ENCODE results near the gene TLR4. TPM values are rescaled to one million over a fixed set of nuclear protein-coding genes. Genes with fewer than 3 reads are reported as not detected.

TLR4 gene
- total and polyA plus RNA-seq, 2 of the 4 experiments (the other 2 are of a cell fraction): under 0.01 TPM; not detected in 1

DNA sequence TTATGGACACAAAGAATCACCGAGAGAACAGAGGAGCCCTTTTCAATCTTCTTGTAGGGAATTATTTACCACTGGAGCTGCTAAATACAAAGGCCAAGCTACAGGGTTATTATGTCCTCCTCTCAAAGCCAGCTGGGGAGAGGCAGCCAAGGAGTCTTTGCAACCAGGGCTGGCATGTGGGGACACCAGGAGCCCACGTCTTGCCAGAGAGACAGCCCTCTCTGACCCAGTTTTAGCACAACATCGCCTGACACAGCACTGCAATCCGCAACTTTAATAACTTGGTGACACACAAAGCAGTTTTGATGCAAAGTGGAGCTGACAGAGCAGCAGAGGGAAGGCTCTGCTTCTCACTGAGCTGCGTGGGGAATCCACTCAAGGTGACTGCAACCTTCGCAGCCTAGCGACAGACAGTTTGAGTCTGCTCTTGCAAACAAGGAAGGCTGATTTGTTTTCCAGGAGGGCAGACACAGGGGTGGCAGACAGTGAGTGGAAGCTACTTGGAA is 33.6 kb downstream of the TLR4 start:
- peaks cover 15% of the 10 kb centered on the region for H3K9me3 ChIP-seq (ENCODE audit: control insufficient read depth, insufficient read depth, low read length)
- H3K4ac ChIP-seq (ENCODE audit: low read depth, low read length): no peak overlapping the region
- no peak overlapping the region for H3K9ac ChIP-seq (ENCODE audit: low read depth, low read length)
- no peak overlapping the region for H3K14ac ChIP-seq (replicated peaks; ENCODE audit: low read depth, low read length)
- no peaks in the 10 kb centered on the region for H3K27me3 ChIP-seq (ENCODE audit: control insufficient read depth, insufficient read depth, low read length)
- no peak overlapping the region for H3K23ac ChIP-seq (ENCODE audit: low read depth, low read length)
- H4K8ac ChIP-seq (ENCODE audit: low read depth in 2 of 2, low read length in 2 of 2): no peak overlapping the region
- ATAC-seq (ENCODE audit: low read depth) (no peak), DNase-seq (no peak)
- H2BK15ac ChIP-seq (ENCODE audit: low read depth, low read length): no peak overlapping the region
- dilution Hi-C loops (cut with HindIII; ENCODE audit: low sequenced_read_pairs, unreplicated experiment) (no loop called here), intact Hi-C loops (cut with micrococcal nuclease) (loop anchor here (5.0 kb wide), 1 partner anchor 330 kb away; no protein-coding TSS in a partner anchor), in situ Hi-C loops (cut with MboI; ENCODE audit: low sequenced_read_pairs) (no loop called here)
- TF ChIP-seq MAZ (IDR thresholded peaks at IDR 0.05; ENCODE audit: borderline replicate concordance, low read depth, low read length): no peak
- TF ChIP-seq RCOR1 (IDR thresholded peaks at IDR 0.05; ENCODE audit: insufficient replicate concordance, low read length): no peak
- no peak for TF ChIP-seq POLR2A (IDR thresholded peaks at IDR 0.05; ENCODE audit: low read depth, low read length)
- TF ChIP-seq, protein P1, sequence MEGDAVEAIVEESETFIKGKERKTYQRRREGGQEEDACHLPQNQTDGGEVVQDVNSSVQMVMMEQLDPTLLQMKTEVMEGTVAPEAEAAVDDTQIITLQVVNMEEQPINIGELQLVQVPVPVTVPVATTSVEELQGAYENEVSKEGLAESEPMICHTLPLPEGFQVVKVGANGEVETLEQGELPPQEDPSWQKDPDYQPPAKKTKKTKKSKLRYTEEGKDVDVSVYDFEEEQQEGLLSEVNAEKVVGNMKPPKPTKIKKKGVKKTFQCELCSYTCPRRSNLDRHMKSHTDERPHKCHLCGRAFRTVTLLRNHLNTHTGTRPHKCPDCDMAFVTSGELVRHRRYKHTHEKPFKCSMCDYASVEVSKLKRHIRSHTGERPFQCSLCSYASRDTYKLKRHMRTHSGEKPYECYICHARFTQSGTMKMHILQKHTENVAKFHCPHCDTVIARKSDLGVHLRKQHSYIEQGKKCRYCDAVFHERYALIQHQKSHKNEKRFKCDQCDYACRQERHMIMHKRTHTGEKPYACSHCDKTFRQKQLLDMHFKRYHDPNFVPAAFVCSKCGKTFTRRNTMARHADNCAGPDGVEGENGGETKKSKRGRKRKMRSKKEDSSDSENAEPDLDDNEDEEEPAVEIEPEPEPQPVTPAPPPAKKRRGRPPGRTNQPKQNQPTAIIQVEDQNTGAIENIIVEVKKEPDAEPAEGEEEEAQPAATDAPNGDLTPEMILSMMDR (conservative IDR thresholded peaks at IDR 0.05; ENCODE audit: low read depth, low read length): no peak
- TF ChIP-seq FOS (IDR thresholded peaks at IDR 0.05; ENCODE audit: low read depth, low read length): no peak
- TF ChIP-seq SMC3 (IDR thresholded peaks at IDR 0.05; ENCODE audit: low read depth, low read length): no peak
- TF ChIP-seq RFX5 (IDR thresholded peaks at IDR 0.05; ENCODE audit: low read depth, low read length): no peak
- TF ChIP-seq MXI1 (IDR thresholded peaks at IDR 0.05; ENCODE audit: borderline replicate concordance, low read depth, low read length): no peak
- TF ChIP-seq, protein P2, sequence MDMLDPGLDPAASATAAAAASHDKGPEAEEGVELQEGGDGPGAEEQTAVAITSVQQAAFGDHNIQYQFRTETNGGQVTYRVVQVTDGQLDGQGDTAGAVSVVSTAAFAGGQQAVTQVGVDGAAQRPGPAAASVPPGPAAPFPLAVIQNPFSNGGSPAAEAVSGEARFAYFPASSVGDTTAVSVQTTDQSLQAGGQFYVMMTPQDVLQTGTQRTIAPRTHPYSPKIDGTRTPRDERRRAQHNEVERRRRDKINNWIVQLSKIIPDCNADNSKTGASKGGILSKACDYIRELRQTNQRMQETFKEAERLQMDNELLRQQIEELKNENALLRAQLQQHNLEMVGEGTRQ (IDR thresholded peaks at IDR 0.05; ENCODE audit: low read depth, low read length): no peak
- TF ChIP-seq NFE2L2 (IDR thresholded peaks at IDR 0.05; ENCODE audit: low read depth, low read length): no peak
- TF ChIP-seq BHLHE40 (IDR thresholded peaks at IDR 0.05; ENCODE audit: low read depth, low read length): no peak
- no peak for TF ChIP-seq CHD1 (IDR thresholded peaks at IDR 0.05; ENCODE audit: low read depth, low read length)
- TF ChIP-seq, protein P3, sequence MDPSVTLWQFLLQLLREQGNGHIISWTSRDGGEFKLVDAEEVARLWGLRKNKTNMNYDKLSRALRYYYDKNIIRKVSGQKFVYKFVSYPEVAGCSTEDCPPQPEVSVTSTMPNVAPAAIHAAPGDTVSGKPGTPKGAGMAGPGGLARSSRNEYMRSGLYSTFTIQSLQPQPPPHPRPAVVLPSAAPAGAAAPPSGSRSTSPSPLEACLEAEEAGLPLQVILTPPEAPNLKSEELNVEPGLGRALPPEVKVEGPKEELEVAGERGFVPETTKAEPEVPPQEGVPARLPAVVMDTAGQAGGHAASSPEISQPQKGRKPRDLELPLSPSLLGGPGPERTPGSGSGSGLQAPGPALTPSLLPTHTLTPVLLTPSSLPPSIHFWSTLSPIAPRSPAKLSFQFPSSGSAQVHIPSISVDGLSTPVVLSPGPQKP (IDR thresholded peaks at IDR 0.05; ENCODE audit: borderline replicate concordance, low read depth, low read length): no peak
- no peak for TF ChIP-seq RAD21 (IDR thresholded peaks at IDR 0.05; ENCODE audit: low read length)
- no peak for TF ChIP-seq MAFK (IDR thresholded peaks at IDR 0.05; ENCODE audit: low read depth, low read length)
- TF ChIP-seq CEBPB (IDR thresholded peaks at IDR 0.05; ENCODE audit: low read depth, low read length): no peak
- BruUV-seq (replicated peaks): no TSS peak
- no peaks in the 10 kb centered on the region for H3K9me1 ChIP-seq (ENCODE audit: insufficient read depth, low read length)
- H3K4me1 ChIP-seq (ENCODE audit: control insufficient read depth, insufficient read depth, low read length): no peaks in the 10 kb centered on the region
- H2AK5ac ChIP-seq (ENCODE audit: low read depth, low read length): no peak overlapping the region
- H2AK9ac ChIP-seq (replicated peaks; ENCODE audit: low read depth, low read length, poor library complexity): no peak overlapping the region
- H4K20me1 ChIP-seq (ENCODE audit: insufficient read depth, low read length): no peaks in the 10 kb centered on the region
- H4K91ac ChIP-seq (ENCODE audit: insufficient read depth, low read depth, low read length): no peak overlapping the region
- no peak overlapping the region for H2BK20ac ChIP-seq (ENCODE audit: low read depth, low read length)
- H3K79me1 ChIP-seq (ENCODE audit: low read depth in 1 of 2, low read length in 2 of 2): no peaks in the 10 kb centered on the region
- CTCF ChIA-PET: no interaction called here
- no peak overlapping the region for H4K5ac ChIP-seq (ENCODE audit: low read depth, low read length)
- no peak overlapping the region for H3K4me3 ChIP-seq (ENCODE audit: insufficient read depth, low read depth, low read length)
- H2AFZ ChIP-seq (replicated peaks; ENCODE audit: low read length, poor library complexity): no peak overlapping the region
- H2BK120ac ChIP-seq (ENCODE audit: low read depth, low read length): no peak overlapping the region
- H3K27ac ChIP-seq (ENCODE audit: insufficient read depth, low read length): no peak overlapping the region
- H3K18ac ChIP-seq (ENCODE audit: low read depth, low read length): no peak overlapping the region
- POLR2A ChIA-PET (ENCODE audit: unreplicated experiment): no interaction called here
- no peak overlapping the region for H2BK5ac ChIP-seq (ENCODE audit: low read depth, low read length, poor library complexity, severe bottlenecking)
- no peak overlapping the region for H3K4me2 ChIP-seq (ENCODE audit: low read depth, low read length)
- no peaks in the 10 kb centered on the region for H3K36me3 ChIP-seq (ENCODE audit: control insufficient read depth, insufficient read depth, low read length)
- WGBS, 2 experiments (ENCODE audit: extremely low coverage in 2 of 2, insufficient read length in 1 of 2): 43% methylated on average over 1 of the region's 7 CpGs; no CpG with 5 or more reads in 1 of the 2 experiments
- no peak overlapping the region for H3K56ac ChIP-seq (ENCODE audit: extremely low read depth, insufficient read depth, low read length)
